Measurements from ENCODE around the gene EFCAB13. TPM values are rescaled to one million over a fixed set of nuclear protein-coding genes. Genes with fewer than 3 reads are reported as not detected.

Gene EFCAB13
- total RNA-seq, 1 experiment from 2014 or later, result 2.7 TPM

GRCh38 chr17:47277921-47278320 lies 45.8 kb upstream of the EFCAB13 start:
- no peaks in the 10 kb centered on the region for H3K9me3 ChIP-seq (ENCODE audit: low read length)
- ChIA-PET POLR2A (ENCODE audit: unreplicated experiment) (no interaction called here), CTCF (no interaction called here)
- no peak overlapping the region for H3K4me3 ChIP-seq (ENCODE audit: low read length)
- no peak overlapping the region for H3K4me2 ChIP-seq (ENCODE audit: low read length)
- H3K79me2 ChIP-seq (ENCODE audit: low read length), result no peaks in the 10 kb centered on the region
- no peaks in the 10 kb centered on the region for H3K36me3 ChIP-seq (ENCODE audit: low read depth, low read length)
- no peaks in the 10 kb centered on the region for H3K27me3 ChIP-seq (ENCODE audit: low read length)
- no peak overlapping the region for H3K27ac ChIP-seq (ENCODE audit: low read length)
- intact Hi-C loops (cut with micrococcal nuclease), result no loop called here
- no peak for DNase-seq
- no peaks in the 10 kb centered on the region for H4K20me1 ChIP-seq (ENCODE audit: low read length)
- H3F3A ChIP-seq (ENCODE audit: low read length, unreplicated experiment), result no peaks in the 10 kb centered on the region
- H3K4me1 ChIP-seq (ENCODE audit: insufficient read depth, low read length), result peaks cover 38% of the 10 kb centered on the region
- no peak for TF ChIP-seq EZH2 (IDR thresholded peaks at IDR 0.05; ENCODE audit: low read length, unreplicated experiment)
- TF ChIP-seq CTCF (conservative IDR thresholded peaks at IDR 0.05; ENCODE audit: low read depth, low read length), result no peak
- TF ChIP-seq EZH2phosphoT487 (IDR thresholded peaks at IDR 0.05; ENCODE audit: borderline replicate concordance, low read length), result no peak
- no TSS peak for BruUV-seq (replicated peaks)
- H3K9me2 ChIP-seq (replicated peaks; ENCODE audit: low read length), result no peaks in the 10 kb centered on the region
- H3K9ac ChIP-seq (ENCODE audit: low read length), result no peak overlapping the region
- no peak for ATAC-seq
- no peak overlapping the region for H2AFZ ChIP-seq (ENCODE audit: low read length)

DNA sequence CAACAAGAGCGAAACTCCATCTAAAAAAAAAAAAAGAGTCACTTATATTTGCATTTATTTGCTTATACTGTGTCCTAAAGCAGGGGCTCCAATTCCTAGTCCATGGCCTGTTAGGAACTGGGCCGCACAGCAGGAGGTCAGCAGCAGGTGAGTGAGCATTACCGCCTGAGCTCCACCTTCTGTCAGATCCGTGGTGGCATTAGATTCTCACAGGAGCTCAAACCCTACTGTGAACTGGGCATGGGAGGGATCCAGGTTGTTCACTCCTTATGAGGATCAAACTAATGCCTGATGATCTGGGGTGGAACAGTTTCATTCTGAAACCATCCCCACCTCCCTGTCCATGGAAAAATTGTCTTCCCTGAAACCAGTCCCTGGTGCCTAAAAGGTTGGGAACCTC lies 45.2 kb upstream of the EFCAB13 start:
- POLR2A ChIA-PET (ENCODE audit: unreplicated experiment), result no interaction called here
- H3F3A ChIP-seq (ENCODE audit: low read length, unreplicated experiment), result no peaks in the 10 kb centered on the region
- no peaks in the 10 kb centered on the region for H3K9me2 ChIP-seq (replicated peaks; ENCODE audit: low read length)
- no peaks in the 10 kb centered on the region for H3K9me3 ChIP-seq (ENCODE audit: low read length)
- ATAC-seq (no peak), DNase-seq (no peak)
- no peaks in the 10 kb centered on the region for H3K79me2 ChIP-seq (ENCODE audit: low read length)
- H2AFZ ChIP-seq (ENCODE audit: low read length), result no peak overlapping the region
- CTCF ChIA-PET, result no interaction called here
- H3K4me1 ChIP-seq (ENCODE audit: insufficient read depth, low read length), result peaks cover 38% of the 10 kb centered on the region
- H3K4me3 ChIP-seq (ENCODE audit: low read length), result no peak overlapping the region
- peak overlapping the region; percentile 40 for H3K27ac ChIP-seq (ENCODE audit: low read length)
- no peaks in the 10 kb centered on the region for H3K27me3 ChIP-seq (ENCODE audit: low read length)
- no peaks in the 10 kb centered on the region for H4K20me1 ChIP-seq (ENCODE audit: low read length)
- H3K9ac ChIP-seq (ENCODE audit: low read length), result no peak overlapping the region
- no TSS peak for BruUV-seq (replicated peaks)
- intact Hi-C loops (cut with micrococcal nuclease), result no loop called here
- no peak for TF ChIP-seq EZH2 (IDR thresholded peaks at IDR 0.05; ENCODE audit: low read length, unreplicated experiment)
- TF ChIP-seq EZH2phosphoT487 (IDR thresholded peaks at IDR 0.05; ENCODE audit: borderline replicate concordance, low read length), result no peak
- TF ChIP-seq CTCF (conservative IDR thresholded peaks at IDR 0.05; ENCODE audit: low read depth, low read length), result no peak
- H3K36me3 ChIP-seq (ENCODE audit: low read depth, low read length), result no peaks in the 10 kb centered on the region
- peak overlapping the region; percentile 5 for H3K4me2 ChIP-seq (ENCODE audit: low read length)

- H3K4me2 ChIP-seq (ENCODE audit: low read length), result peak overlapping the region; percentile 5
- no TSS peak for BruUV-seq (replicated peaks)
- DNase-seq (peak; percentile 82), ATAC-seq (peak; percentile 36)
- intact Hi-C loops (cut with micrococcal nuclease), result no loop called here
- no peaks in the 10 kb centered on the region for H3F3A ChIP-seq (ENCODE audit: low read length, unreplicated experiment)
- H3K9ac ChIP-seq (ENCODE audit: low read length), result no peak overlapping the region
- ChIA-PET CTCF (no interaction called here), POLR2A (ENCODE audit: unreplicated experiment) (no interaction called here)
- peak overlapping the region; percentile 40 for H3K27ac ChIP-seq (ENCODE audit: low read length)
- H3K36me3 ChIP-seq (ENCODE audit: low read depth, low read length), result no peaks in the 10 kb centered on the region
- H3K9me2 ChIP-seq (replicated peaks; ENCODE audit: low read length), result no peaks in the 10 kb centered on the region
- H3K9me3 ChIP-seq (ENCODE audit: low read length), result no peaks in the 10 kb centered on the region
- H4K20me1 ChIP-seq (ENCODE audit: low read length), result no peaks in the 10 kb centered on the region
- H3K4me3 ChIP-seq (ENCODE audit: low read length), result no peak overlapping the region
- TF ChIP-seq EZH2phosphoT487 (IDR thresholded peaks at IDR 0.05; ENCODE audit: borderline replicate concordance, low read length) (no peak), CTCF (conservative IDR thresholded peaks at IDR 0.05; ENCODE audit: low read depth, low read length) (no peak), EZH2 (IDR thresholded peaks at IDR 0.05; ENCODE audit: low read length, unreplicated experiment) (no peak)
- H3K27me3 ChIP-seq (ENCODE audit: low read length), result no peaks in the 10 kb centered on the region
- peaks cover 38% of the 10 kb centered on the region for H3K4me1 ChIP-seq (ENCODE audit: insufficient read depth, low read length)
- 0 out of 2 replicates have a peak overlapping the region, but pooled peaks have one; percentile 3 for H2AFZ ChIP-seq (ENCODE audit: low read length)
- no peaks in the 10 kb centered on the region for H3K79me2 ChIP-seq (ENCODE audit: low read length)
Measured at GRCh38 chr17:47279062-47279801, 44.5 kb upstream of the EFCAB13 start.
